Kidney epithelial cell (primary cell): ENCODE results near the gene LIMK1. TPM values are rescaled to one million over a fixed set of nuclear protein-coding genes. Genes with fewer than 3 reads are reported as not detected.

Experiments used
- DNase-seq: peaks from one replicate; pipeline ENCODE4 v3.0.0-alpha.2; 2010; ENCODE audit warnings: low read depth
- H3K27me3 ChIP-seq: 2 replicates; pipeline ENCODE4 v1.6.0; 2011; ENCODE audit warnings: low read length; ENCODE audit not compliant: control insufficient read depth, insufficient read depth
- H3K36me3 ChIP-seq: 2 replicates; pipeline ENCODE4 v1.5.1; 2011; ENCODE audit warnings: low read length; ENCODE audit not compliant: control insufficient read depth, insufficient read depth
- H3K4me3 ChIP-seq: 2 replicates; pipeline ENCODE4 v1.5.1; 2011; ENCODE audit warnings: low read depth, mild to moderate bottlenecking, control low read depth, low read length
- total RNA-seq: library from RNA; depleted of rRNA; stranded (reverse); fragments of >200 nt; gene quantifications from 2 replicates; pipeline ENCODE4 v1.2.3, GENCODE V29; 2015
- TF ChIP-seq, protein P1 (sequence below): IDR thresholded peaks from 2 replicates; pipeline ENCODE4 v1.5.1; 2011; ENCODE audit warnings: mild to moderate bottlenecking, moderate library complexity, low read length, control low read depth, inconsistent platforms; ENCODE audit not compliant: insufficient read depth, poor library complexity, severe bottlenecking

The LIMK1 gene
- total RNA-seq, 1 donor from 2014 or later = 61.1 TPM

GRCh38 chr7:74070619-74070921, 13.0 kb upstream of the LIMK1 start:
- no peaks in the 10 kb centered on the region for H3K27me3 ChIP-seq
- H3K36me3 ChIP-seq = no peaks in the 10 kb centered on the region
- no peak overlapping the region for H3K4me3 ChIP-seq
- TF ChIP-seq, protein P1, sequence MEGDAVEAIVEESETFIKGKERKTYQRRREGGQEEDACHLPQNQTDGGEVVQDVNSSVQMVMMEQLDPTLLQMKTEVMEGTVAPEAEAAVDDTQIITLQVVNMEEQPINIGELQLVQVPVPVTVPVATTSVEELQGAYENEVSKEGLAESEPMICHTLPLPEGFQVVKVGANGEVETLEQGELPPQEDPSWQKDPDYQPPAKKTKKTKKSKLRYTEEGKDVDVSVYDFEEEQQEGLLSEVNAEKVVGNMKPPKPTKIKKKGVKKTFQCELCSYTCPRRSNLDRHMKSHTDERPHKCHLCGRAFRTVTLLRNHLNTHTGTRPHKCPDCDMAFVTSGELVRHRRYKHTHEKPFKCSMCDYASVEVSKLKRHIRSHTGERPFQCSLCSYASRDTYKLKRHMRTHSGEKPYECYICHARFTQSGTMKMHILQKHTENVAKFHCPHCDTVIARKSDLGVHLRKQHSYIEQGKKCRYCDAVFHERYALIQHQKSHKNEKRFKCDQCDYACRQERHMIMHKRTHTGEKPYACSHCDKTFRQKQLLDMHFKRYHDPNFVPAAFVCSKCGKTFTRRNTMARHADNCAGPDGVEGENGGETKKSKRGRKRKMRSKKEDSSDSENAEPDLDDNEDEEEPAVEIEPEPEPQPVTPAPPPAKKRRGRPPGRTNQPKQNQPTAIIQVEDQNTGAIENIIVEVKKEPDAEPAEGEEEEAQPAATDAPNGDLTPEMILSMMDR = no peak
- DNase-seq = no peak

DNA sequence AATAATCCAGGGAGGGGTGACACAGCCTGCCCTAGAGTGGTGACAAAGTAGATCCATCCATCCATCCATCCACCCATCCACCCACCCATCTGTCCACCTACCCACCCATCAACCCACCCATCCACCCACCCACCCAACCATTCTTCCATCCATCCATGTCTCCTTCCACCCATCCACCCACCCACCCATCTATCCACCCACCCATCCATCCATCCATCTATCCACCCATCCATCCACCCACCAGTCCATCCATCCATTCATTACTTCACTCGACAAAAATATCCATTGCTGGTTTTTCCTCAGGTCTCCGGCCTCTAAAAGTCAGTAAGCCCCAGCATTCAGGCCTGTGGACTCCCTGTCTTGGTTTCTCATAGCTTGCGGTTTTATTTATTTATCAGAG, 12.5 kb upstream of the LIMK1 start:
- DNase-seq = no peak
- Histone ChIP-seq H3K27me3 (no peaks in the 10 kb centered on the region), H3K36me3 (no peaks in the 10 kb centered on the region), H3K4me3 (no peak overlapping the region)
- TF ChIP-seq, protein P1 = no peak

GRCh38 chr7:74074770-74075169, 8.8 kb upstream of the LIMK1 start:
- Histone ChIP-seq H3K36me3 (no peaks in the 10 kb centered on the region), H3K4me3 (no peak overlapping the region), H3K27me3 (no peaks in the 10 kb centered on the region)
- no peak for DNase-seq
- TF ChIP-seq, protein P1 = no peak

DNA sequence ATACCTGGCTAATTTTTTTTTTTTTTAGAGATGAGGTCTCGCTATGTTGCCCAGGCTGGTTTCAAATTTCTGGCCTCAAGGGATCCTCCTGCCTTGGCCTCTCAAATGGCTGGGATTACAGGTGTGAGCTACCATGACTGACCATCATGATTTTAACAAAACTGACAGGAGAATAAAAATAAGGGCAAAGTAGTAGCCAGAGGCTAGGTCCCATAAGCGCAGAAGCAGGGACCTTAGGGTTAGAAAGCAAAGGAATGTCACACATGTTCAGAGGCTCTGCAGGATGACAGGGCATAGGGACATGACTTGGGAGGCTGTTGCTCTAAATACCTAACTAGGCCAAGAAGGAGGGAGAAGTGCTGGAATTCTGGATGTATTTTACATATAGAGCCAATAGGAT, 5.1 kb upstream of the LIMK1 start:
- H3K36me3 ChIP-seq = no peaks in the 10 kb centered on the region
- no peak for DNase-seq
- no peak overlapping the region for H3K4me3 ChIP-seq
- TF ChIP-seq, protein P1 = no peak
- H3K27me3 ChIP-seq = no peaks in the 10 kb centered on the region

DNA sequence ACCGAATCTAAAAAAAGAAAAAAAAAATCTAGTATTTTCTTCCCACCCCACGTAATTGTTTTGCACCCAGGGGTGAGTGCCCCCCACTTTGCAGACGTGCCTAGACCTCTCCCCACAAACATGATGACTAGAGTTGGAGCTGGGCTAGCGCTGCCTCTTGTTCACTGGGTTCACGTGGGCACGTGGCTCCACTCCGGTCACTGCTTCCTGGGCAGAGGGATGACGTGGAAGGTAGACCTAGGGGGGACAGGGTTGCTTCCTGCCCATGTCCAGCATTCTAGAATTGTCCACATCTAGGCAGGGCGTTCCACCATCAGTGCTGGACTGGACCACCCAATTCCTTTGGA, 861 bp upstream of the LIMK1 start:
- Histone ChIP-seq H3K27me3 (no peaks in the 10 kb centered on the region), H3K4me3 (no peak overlapping the region), H3K36me3 (peaks cover 3% of the 10 kb centered on the region)
- no peak for DNase-seq
- TF ChIP-seq, protein P1 = no peak

DNA sequence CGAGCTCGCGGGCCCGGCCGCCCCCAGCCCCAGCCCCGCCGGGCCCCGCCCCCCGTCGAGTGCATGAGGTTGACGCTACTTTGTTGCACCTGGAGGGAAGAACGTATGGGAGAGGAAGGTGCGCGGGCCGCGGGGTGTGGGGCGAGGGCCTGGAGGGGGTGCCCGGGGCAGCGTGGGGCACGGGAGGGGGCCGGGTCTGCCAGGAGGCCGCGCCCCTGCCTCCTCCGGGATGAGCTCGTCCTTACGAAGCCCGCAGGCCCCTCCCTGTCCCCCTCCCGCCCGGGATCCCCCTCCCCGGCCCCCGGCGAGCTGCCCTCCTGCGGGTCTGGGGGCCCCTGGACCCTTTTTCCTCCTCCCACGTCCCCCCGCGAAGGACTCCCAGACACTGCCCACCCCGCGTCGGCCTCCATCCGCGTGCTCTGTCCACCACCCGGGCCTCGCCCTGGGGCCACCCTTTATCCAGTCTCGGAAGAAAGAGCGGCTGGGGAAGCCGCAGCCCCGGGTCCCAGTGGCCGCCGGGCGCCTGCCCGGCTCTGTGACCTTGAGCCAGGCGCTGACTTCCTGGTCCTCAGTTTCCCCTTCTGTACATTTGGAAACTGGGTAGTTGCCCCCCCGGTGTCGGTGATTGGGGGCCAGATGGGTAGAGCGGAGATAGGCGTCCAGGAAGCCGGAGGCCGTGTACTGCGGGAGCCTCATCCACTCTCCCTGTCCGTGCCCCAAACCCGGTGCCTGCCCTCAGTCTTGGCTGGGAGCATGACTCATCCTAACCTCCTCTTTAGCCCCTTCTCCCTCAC, 521 bp downstream of the LIMK1 start:
- TF ChIP-seq, protein P1 = no peak
- Histone ChIP-seq H3K27me3 (no peaks in the 10 kb centered on the region), H3K4me3 (peak overlapping the region; percentile 77), H3K36me3 (peaks cover 5% of the 10 kb centered on the region)
- no peak for DNase-seq
